ENCODE results near the gene ENO3.

- peak; percentile 69 for TF ChIP-seq GATA2 (CRISPR knock-in tag; IDR thresholded peaks at IDR 0.05)
- TF ChIP-seq, protein P1, sequence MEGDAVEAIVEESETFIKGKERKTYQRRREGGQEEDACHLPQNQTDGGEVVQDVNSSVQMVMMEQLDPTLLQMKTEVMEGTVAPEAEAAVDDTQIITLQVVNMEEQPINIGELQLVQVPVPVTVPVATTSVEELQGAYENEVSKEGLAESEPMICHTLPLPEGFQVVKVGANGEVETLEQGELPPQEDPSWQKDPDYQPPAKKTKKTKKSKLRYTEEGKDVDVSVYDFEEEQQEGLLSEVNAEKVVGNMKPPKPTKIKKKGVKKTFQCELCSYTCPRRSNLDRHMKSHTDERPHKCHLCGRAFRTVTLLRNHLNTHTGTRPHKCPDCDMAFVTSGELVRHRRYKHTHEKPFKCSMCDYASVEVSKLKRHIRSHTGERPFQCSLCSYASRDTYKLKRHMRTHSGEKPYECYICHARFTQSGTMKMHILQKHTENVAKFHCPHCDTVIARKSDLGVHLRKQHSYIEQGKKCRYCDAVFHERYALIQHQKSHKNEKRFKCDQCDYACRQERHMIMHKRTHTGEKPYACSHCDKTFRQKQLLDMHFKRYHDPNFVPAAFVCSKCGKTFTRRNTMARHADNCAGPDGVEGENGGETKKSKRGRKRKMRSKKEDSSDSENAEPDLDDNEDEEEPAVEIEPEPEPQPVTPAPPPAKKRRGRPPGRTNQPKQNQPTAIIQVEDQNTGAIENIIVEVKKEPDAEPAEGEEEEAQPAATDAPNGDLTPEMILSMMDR (IDR thresholded peaks at IDR 0.05), result no peak
- TF ChIP-seq FOXM1 (IDR thresholded peaks at IDR 0.05; ENCODE audit: low read depth), result no peak
- TF ChIP-seq, protein P2, sequence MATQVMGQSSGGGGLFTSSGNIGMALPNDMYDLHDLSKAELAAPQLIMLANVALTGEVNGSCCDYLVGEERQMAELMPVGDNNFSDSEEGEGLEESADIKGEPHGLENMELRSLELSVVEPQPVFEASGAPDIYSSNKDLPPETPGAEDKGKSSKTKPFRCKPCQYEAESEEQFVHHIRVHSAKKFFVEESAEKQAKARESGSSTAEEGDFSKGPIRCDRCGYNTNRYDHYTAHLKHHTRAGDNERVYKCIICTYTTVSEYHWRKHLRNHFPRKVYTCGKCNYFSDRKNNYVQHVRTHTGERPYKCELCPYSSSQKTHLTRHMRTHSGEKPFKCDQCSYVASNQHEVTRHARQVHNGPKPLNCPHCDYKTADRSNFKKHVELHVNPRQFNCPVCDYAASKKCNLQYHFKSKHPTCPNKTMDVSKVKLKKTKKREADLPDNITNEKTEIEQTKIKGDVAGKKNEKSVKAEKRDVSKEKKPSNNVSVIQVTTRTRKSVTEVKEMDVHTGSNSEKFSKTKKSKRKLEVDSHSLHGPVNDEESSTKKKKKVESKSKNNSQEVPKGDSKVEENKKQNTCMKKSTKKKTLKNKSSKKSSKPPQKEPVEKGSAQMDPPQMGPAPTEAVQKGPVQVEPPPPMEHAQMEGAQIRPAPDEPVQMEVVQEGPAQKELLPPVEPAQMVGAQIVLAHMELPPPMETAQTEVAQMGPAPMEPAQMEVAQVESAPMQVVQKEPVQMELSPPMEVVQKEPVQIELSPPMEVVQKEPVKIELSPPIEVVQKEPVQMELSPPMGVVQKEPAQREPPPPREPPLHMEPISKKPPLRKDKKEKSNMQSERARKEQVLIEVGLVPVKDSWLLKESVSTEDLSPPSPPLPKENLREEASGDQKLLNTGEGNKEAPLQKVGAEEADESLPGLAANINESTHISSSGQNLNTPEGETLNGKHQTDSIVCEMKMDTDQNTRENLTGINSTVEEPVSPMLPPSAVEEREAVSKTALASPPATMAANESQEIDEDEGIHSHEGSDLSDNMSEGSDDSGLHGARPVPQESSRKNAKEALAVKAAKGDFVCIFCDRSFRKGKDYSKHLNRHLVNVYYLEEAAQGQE (IDR thresholded peaks at IDR 0.05; ENCODE audit: low read depth, low read length), result no peak
- 0 out of 2 replicates have a peak, but pooled peaks have one; percentile 22 for TF ChIP-seq RXRA (IDR thresholded peaks at IDR 0.05; ENCODE audit: borderline replicate concordance, low read depth)
- no peak for TF ChIP-seq RFX5 (IDR thresholded peaks at IDR 0.05; ENCODE audit: low read length)
- TF ChIP-seq, protein P3, sequence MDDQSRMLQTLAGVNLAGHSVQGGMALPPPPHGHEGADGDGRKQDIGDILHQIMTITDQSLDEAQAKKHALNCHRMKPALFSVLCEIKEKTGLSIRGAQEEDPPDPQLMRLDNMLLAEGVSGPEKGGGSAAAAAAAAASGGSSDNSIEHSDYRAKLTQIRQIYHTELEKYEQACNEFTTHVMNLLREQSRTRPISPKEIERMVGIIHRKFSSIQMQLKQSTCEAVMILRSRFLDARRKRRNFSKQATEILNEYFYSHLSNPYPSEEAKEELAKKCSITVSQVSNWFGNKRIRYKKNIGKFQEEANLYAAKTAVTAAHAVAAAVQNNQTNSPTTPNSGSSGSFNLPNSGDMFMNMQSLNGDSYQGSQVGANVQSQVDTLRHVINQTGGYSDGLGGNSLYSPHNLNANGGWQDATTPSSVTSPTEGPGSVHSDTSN (IDR thresholded peaks at IDR 0.05), result peak; percentile 47; the same call in 1 of the 2 replicates
- peak; percentile 7; the same call in 1 of the 2 replicates for TF ChIP-seq SIN3A (IDR thresholded peaks at IDR 0.05; ENCODE audit: borderline replicate concordance, low read depth, low read length)
- no peak for TF ChIP-seq ELF1 (IDR thresholded peaks at IDR 0.05)
Observed at GRCh38 chr17:4950075-4950745, 709 bp upstream of the ENO3 start.
